Psoas muscle (tissue), 8 donors: ENCODE data around the gene FAM222A. TPM values are rescaled to one million over a fixed set of nuclear protein-coding genes. Genes with fewer than 3 reads are reported as not detected.

Experiments used
- ATAC-seq, 4 donors: fragments of 200-7000 bp; cut with Tn5 transposase; one replicate each; pipeline ENCODE4 v1.9.1; 2020; ENCODE audit warnings: moderate library complexity in 3 of 4, mild to moderate bottlenecking in 2 of 4
- DNase-seq, 2 donors: peaks; one replicate each; pipeline ENCODE4 v3.0.0-alpha.2; 2020
- H3K27ac ChIP-seq: fragments of 200-600 bp; one replicate; pipeline ENCODE4 v1.8.0; 2022
- H3K27me3 ChIP-seq, 3 donors: fragments of 200-600 bp in 1 of 3; one replicate each; pipeline versions ENCODE4 v1.6.1 to v1.8.0; 2013 to 2022; ENCODE audit warnings: low read length in 2 of 3, mild to moderate bottlenecking in 2 of 3, moderate library complexity in 1 of 3; ENCODE audit not compliant: insufficient read depth in 3 of 3
- H3K36me3 ChIP-seq, 2 donors: fragments of 200-600 bp in 1 of 2; one replicate each; pipeline versions ENCODE4 v1.6.1 to v1.8.0; 2013 to 2022; ENCODE audit warnings: low read depth in 1 of 2, mild to moderate bottlenecking in 1 of 2, moderate library complexity in 1 of 2; ENCODE audit not compliant: insufficient read depth in 1 of 2
- H3K4me1 ChIP-seq: fragments of 200-600 bp; one replicate; pipeline ENCODE4 v1.8.0; 2022
- H3K4me3 ChIP-seq: fragments of 200-600 bp; one replicate; pipeline ENCODE4 v1.8.0; 2022; ENCODE audit warnings: mild to moderate bottlenecking
- H3K9me3 ChIP-seq: fragments of 200-600 bp; one replicate; pipeline ENCODE4 v1.8.0; 2022
- CTCF ChIP-seq: fragments of 200-600 bp; IDR thresholded peaks from one replicate; pipeline ENCODE4 v1.8.0; 2022; ENCODE audit warnings: antibody characterized with exemption
- WGBS, 3 donors: extraction: QIAGEN DNeasy Blood & Tissue Kit; methylation state at CpG; one replicate each; pipeline versions ENCODE4 v1.1.6 to v1.1.7; 2013; 5-methylcytosine and 5-hydroxymethylcytosine counted together
- intact Hi-C, 2 donors: fragments of 100-400 bp; cut with DNase I; formaldehyde crosslinking; loops; one replicate each; pipeline versions ENCODE4 v1.11.0 to v1.14.2; 2022
- polyA plus RNA-seq, 3 donors: library from polyadenylated mRNA; stranded (reverse); fragments of 200-250 nt; gene quantifications; one replicate each; pipeline ENCODE4 v1.2.3, GENCODE V29; 2013
- total RNA-seq, 4 donors: library from RNA; stranded (reverse); fragmentation: NEBNext Ultra II Directional in 2 of 4; extraction: Animal tissue kit (Norgen Biotek cat#: 25700) in 2 of 4; gene quantifications; one replicate each; pipeline versions ENCODE4 v1.2.1 to v1.2.4, GENCODE V29; 2021 to 2023
- donor health status: healthy with polysubstance abuse.
- donor health status: DM: no; HTN: no; CAD: no; lungs with moderate emphysema.
- donor health status: Bipolar disorder and iron deficiency.
- donor health status: healthy.
- donor health status: DM: yes; HTN: yes; CAD: no.
- donor health status: DM: no; HTN: no; CAD: no.
- donor health status: DM: no; HTN: no; CAD: no.
- donor health status: DM: yes; HTN: yes; CAD: no.

FAM222A gene
- total and polyA plus RNA-seq, 7 donors: 0.59 to 15.8 (median 5.1) TPM

GRCh38 chr12:109760930-109761921 lies 47.6 kb downstream of the FAM222A start:
- ATAC-seq (no peak), DNase-seq (peak in 1 of 2 donors; percentile 23)
- no peaks in the 10 kb centered on the region for H3K27me3 ChIP-seq
- 83% methylated on average over 15 to 16 of the region's 16 CpGs for WGBS, 3 donors
- no peak overlapping the region for H3K27ac ChIP-seq
- intact Hi-C loops: no loop called here
- H3K4me3 ChIP-seq: no peak overlapping the region
- no peaks in the 10 kb centered on the region for H3K4me1 ChIP-seq
- H3K9me3 ChIP-seq: peaks cover 4% of the 10 kb centered on the region
- no peak for TF ChIP-seq CTCF
- no peaks in the 10 kb centered on the region for H3K36me3 ChIP-seq

- no peak overlapping the region for H3K27ac ChIP-seq
- H3K9me3 ChIP-seq: no peaks in the 10 kb centered on the region
- intact Hi-C loops: no loop called here
- H3K27me3 ChIP-seq: no peaks in the 10 kb centered on the region
- TF ChIP-seq CTCF: no peak
- no peak overlapping the region for H3K4me3 ChIP-seq
- 87 to 89% (median 87%) methylated on average over 12 of the region's 12 CpGs for WGBS, 3 donors
- DNase-seq: peak in 1 of 2 donors; percentile 40
- no peak for ATAC-seq
- no peaks in the 10 kb centered on the region for H3K4me1 ChIP-seq
- no peaks in the 10 kb centered on the region for H3K36me3 ChIP-seq
Observed at GRCh38 chr12:109762071-109762672, 48.5 kb downstream of the FAM222A start.

GRCh38 chr12:109762673-109763191 lies 49.1 kb downstream of the FAM222A start:
- ATAC-seq (no peak), DNase-seq (peak; percentile 4 to 18)
- intact Hi-C loops: no loop called here
- H3K4me1 ChIP-seq: no peaks in the 10 kb centered on the region
- no peak overlapping the region for H3K4me3 ChIP-seq
- H3K9me3 ChIP-seq: no peaks in the 10 kb centered on the region
- no peak for TF ChIP-seq CTCF
- H3K27me3 ChIP-seq: no peaks in the 10 kb centered on the region
- H3K36me3 ChIP-seq: no peaks in the 10 kb centered on the region
- 58 to 94% (median 70%) methylated on average over 2 of the region's 2 CpGs for WGBS, 3 donors
- no peak overlapping the region for H3K27ac ChIP-seq

GRCh38 chr12:109763201-109763841 lies 49.7 kb downstream of the FAM222A start:
- intact Hi-C loops: no loop called here
- Histone ChIP-seq H3K27me3 (no peaks in the 10 kb centered on the region), H3K9me3 (no peaks in the 10 kb centered on the region), H3K4me3 (no peak overlapping the region), H3K27ac (no peak overlapping the region), H3K36me3 (no peaks in the 10 kb centered on the region), H3K4me1 (no peaks in the 10 kb centered on the region)
- DNase-seq: peak in 1 of 2 donors; percentile 20
- WGBS, 3 donors: 74 to 78% (median 78%) methylated on average over 3 of the region's 3 CpGs
- ATAC-seq: no peak
- no peak for TF ChIP-seq CTCF
